Upper lobe of left lung (tissue), 6 donors: ENCODE results near the gene FHIT. TPM values are rescaled to one million over a fixed set of nuclear protein-coding genes. Genes with fewer than 3 reads are reported as not detected.

Experiments used
- ATAC-seq, 2 donors: fragments of 200-7000 bp; cut with Tn5 transposase; one replicate each; pipeline ENCODE4 v1.9.1; 2022; ENCODE audit warnings: mild to moderate bottlenecking in 2 of 2, moderate library complexity in 2 of 2; ENCODE audit not compliant: low FRiP score in 2 of 2
- DNase-seq, 2 donors: peaks; one replicate each; pipeline ENCODE4 v3.0.0-alpha.2; 2019 to 2020
- H3K27ac ChIP-seq, 4 donors: fragments of 200-600 bp; sonication (generic); one replicate each; pipeline ENCODE4 v1.5.1; 2016 to 2019
- H3K27me3 ChIP-seq, 4 donors: fragments of 200-600 bp; sonication (generic); one replicate each; pipeline ENCODE4 v1.5.1; 2017 to 2019
- H3K36me3 ChIP-seq, 4 donors: fragments of 200-600 bp; sonication (generic); one replicate each; pipeline ENCODE4 v1.5.1; 2016 to 2019
- H3K4me1 ChIP-seq, 4 donors: fragments of 200-600 bp; sonication (generic); one replicate each; pipeline ENCODE4 v1.5.1; 2018 to 2019
- H3K4me3 ChIP-seq, 4 donors: fragments of 200-600 bp; sonication (generic); one replicate each; pipeline ENCODE4 v1.5.1; 2017 to 2019; ENCODE audit warnings: mild to moderate bottlenecking in 2 of 4, moderate library complexity in 1 of 4
- H3K9me3 ChIP-seq, 4 donors: fragments of 200-600 bp; sonication (generic); one replicate each; pipeline ENCODE4 v1.5.1; 2018 to 2019
- CTCF ChIP-seq, 6 experiments: fragments of 450-650 bp in 4 of 6; fragments of 200-600 bp in 2 of 6; sonication (generic) in 2 of 6; IDR thresholded peaks; one replicate each; pipeline ENCODE4 v1.5.1; 2016 to 2019; ENCODE audit warnings: antibody characterized with exemption in 6 of 6
- EP300 ChIP-seq, 4 donors: sonication (generic); formaldehyde crosslinking; IDR thresholded peaks; one replicate each; pipeline ENCODE4 v1.5.1; 2017; ENCODE audit warnings: antibody characterized with exemption in 4 of 4, control low read depth in 2 of 4
- POLR2A ChIP-seq, 4 donors: fragments of 450-650 bp; IDR thresholded peaks; one replicate each; pipeline ENCODE4 v1.5.1; 2016 to 2017; ENCODE audit warnings: antibody characterized with exemption in 4 of 4, mild to moderate bottlenecking in 2 of 4
- POLR2AphosphoS5 ChIP-seq, 2 donors: sonication (generic); formaldehyde crosslinking; IDR thresholded peaks; one replicate each; pipeline ENCODE4 v1.5.1; 2017; ENCODE audit warnings: antibody characterized with exemption in 2 of 2
- WGBS, 2 donors: methylation state at CpG; one replicate each; pipeline ENCODE4 v1.1.5; 2017 to 2018; 5-methylcytosine and 5-hydroxymethylcytosine counted together
- total RNA-seq, 6 donors: library from RNA; depleted of rRNA in 4 of 6; stranded (reverse); fragments of >200 nt in 4 of 6; gene quantifications; one replicate each; pipeline versions ENCODE4 v1.1.0 to v1.2.1, GENCODE V29; 2016 to 2021
- donor health status: DM: no; HTN: no; CAD: no; lungs with moderate emphysema.
- donor health status: DM: no; HTN: yes; CAD: no; lungs with severe emphysema.

The FHIT gene
- total RNA-seq, 6 donors from 2014 or later = 6.8 to 56.6 (median 11.1) TPM

- H3K9me3 ChIP-seq = no peaks in the 10 kb centered on the region
- WGBS, 2 donors = 70 to 74% methylated on average over 5 of the region's 5 CpGs
- no peaks in the 10 kb centered on the region for H3K36me3 ChIP-seq
- TF ChIP-seq POLR2AphosphoS5 (IDR thresholded peaks at IDR 0.05) (no peak), POLR2A (IDR thresholded peaks at IDR 0.05) (no peak), CTCF (IDR thresholded peaks at IDR 0.05) (no peak), EP300 (IDR thresholded peaks at IDR 0.05) (no peak)
- ATAC-seq (no peak), DNase-seq (no peak)
- H3K27me3 ChIP-seq = no peaks in the 10 kb centered on the region
- H3K4me1 ChIP-seq = no peaks in the 10 kb centered on the region
- H3K4me3 ChIP-seq = no peak overlapping the region
- no peak overlapping the region for H3K27ac ChIP-seq
Measured at GRCh38 chr3:59949311-59949710, 1301.9 kb downstream of the FHIT start.

GRCh38 chr3:59946401-59946800 is 1304.9 kb downstream of the FHIT start:
- no peak overlapping the region for H3K4me3 ChIP-seq
- no peak overlapping the region for H3K27ac ChIP-seq
- H3K4me1 ChIP-seq = no peaks in the 10 kb centered on the region
- no peaks in the 10 kb centered on the region for H3K9me3 ChIP-seq
- DNase-seq = no peak
- no peaks in the 10 kb centered on the region for H3K27me3 ChIP-seq
- no peaks in the 10 kb centered on the region for H3K36me3 ChIP-seq
- TF ChIP-seq CTCF (IDR thresholded peaks at IDR 0.05) (no peak), POLR2AphosphoS5 (IDR thresholded peaks at IDR 0.05) (no peak), EP300 (IDR thresholded peaks at IDR 0.05) (no peak), POLR2A (IDR thresholded peaks at IDR 0.05) (no peak)
- no peak for ATAC-seq
- WGBS, 2 donors = 44 to 59% methylated on average over 1 of the region's 1 CpG

GRCh38 chr3:59940718-59941117 is 1310.5 kb downstream of the FHIT start:
- Histone ChIP-seq H3K4me1 (no peaks in the 10 kb centered on the region), H3K9me3 (no peaks in the 10 kb centered on the region), H3K36me3 (no peaks in the 10 kb centered on the region), H3K27me3 (no peaks in the 10 kb centered on the region), H3K27ac (no peak overlapping the region), H3K4me3 (no peak overlapping the region)
- 67 to 79% methylated on average over 3 of the region's 3 CpGs for WGBS, 2 donors
- DNase-seq = no peak
- TF ChIP-seq POLR2A (IDR thresholded peaks at IDR 0.05) = no peak
- TF ChIP-seq POLR2AphosphoS5 (IDR thresholded peaks at IDR 0.05) = no peak
- no peak for ATAC-seq

- DNase-seq (no peak), ATAC-seq (no peak)
- no peak overlapping the region for H3K4me3 ChIP-seq
- 77 to 90% methylated on average over 4 of the region's 4 CpGs for WGBS, 2 donors
- no peaks in the 10 kb centered on the region for H3K36me3 ChIP-seq
- no peaks in the 10 kb centered on the region for H3K27me3 ChIP-seq
- TF ChIP-seq POLR2A (IDR thresholded peaks at IDR 0.05) (no peak), EP300 (IDR thresholded peaks at IDR 0.05) (no peak), POLR2AphosphoS5 (IDR thresholded peaks at IDR 0.05) (no peak), CTCF (IDR thresholded peaks at IDR 0.05) (no peak)
- no peaks in the 10 kb centered on the region for H3K9me3 ChIP-seq
- no peak overlapping the region for H3K27ac ChIP-seq
- H3K4me1 ChIP-seq = no peaks in the 10 kb centered on the region
Measured at GRCh38 chr3:59939826-59940426, 1311.3 kb downstream of the FHIT start.

- WGBS, 2 donors = 90 to 92% methylated on average over 3 of the region's 3 CpGs
- TF ChIP-seq POLR2A (IDR thresholded peaks at IDR 0.05) (no peak), CTCF (IDR thresholded peaks at IDR 0.05) (no peak), EP300 (IDR thresholded peaks at IDR 0.05) (no peak)
Measured at GRCh38 chr3:59938828-59939227, 1312.4 kb downstream of the FHIT start.

More at GRCh38 chr3:59938828-59939227, 1312.4 kb downstream of the FHIT start:
- no peaks in the 10 kb centered on the region for H3K36me3 ChIP-seq
- H3K4me3 ChIP-seq = no peak overlapping the region
- no peak overlapping the region for H3K27ac ChIP-seq
- no peaks in the 10 kb centered on the region for H3K9me3 ChIP-seq
- H3K27me3 ChIP-seq = no peaks in the 10 kb centered on the region
- no peak for ATAC-seq
- no peak for DNase-seq
- H3K4me1 ChIP-seq = no peaks in the 10 kb centered on the region
